ENCODE measurements around the gene SP6. TPM values are rescaled to one million over a fixed set of nuclear protein-coding genes. Genes with fewer than 3 reads are reported as not detected.

The SP6 gene
- total RNA-seq, 1 donor from 2014 or later = 30.7 TPM

GRCh38 chr17:47815106-47815918 is 35.7 kb downstream of the SP6 start:
- H3K4me1 Mint-ChIP-seq (ENCODE audit: unreplicated experiment) = peaks cover 2% of the 10 kb centered on the region
- DNase-seq (ENCODE audit: low spot score) = no peak
- H3K4me3 Mint-ChIP-seq (ENCODE audit: unreplicated experiment) = no peak overlapping the region
- no peak overlapping the region for H3K27ac Mint-ChIP-seq (ENCODE audit: unreplicated experiment)
- H3K9me3 Mint-ChIP-seq (ENCODE audit: unreplicated experiment) = no peaks in the 10 kb centered on the region
- H3K27me3 Mint-ChIP-seq (ENCODE audit: unreplicated experiment) = peaks cover 14% of the 10 kb centered on the region
- TF ChIP-seq, protein P1, sequence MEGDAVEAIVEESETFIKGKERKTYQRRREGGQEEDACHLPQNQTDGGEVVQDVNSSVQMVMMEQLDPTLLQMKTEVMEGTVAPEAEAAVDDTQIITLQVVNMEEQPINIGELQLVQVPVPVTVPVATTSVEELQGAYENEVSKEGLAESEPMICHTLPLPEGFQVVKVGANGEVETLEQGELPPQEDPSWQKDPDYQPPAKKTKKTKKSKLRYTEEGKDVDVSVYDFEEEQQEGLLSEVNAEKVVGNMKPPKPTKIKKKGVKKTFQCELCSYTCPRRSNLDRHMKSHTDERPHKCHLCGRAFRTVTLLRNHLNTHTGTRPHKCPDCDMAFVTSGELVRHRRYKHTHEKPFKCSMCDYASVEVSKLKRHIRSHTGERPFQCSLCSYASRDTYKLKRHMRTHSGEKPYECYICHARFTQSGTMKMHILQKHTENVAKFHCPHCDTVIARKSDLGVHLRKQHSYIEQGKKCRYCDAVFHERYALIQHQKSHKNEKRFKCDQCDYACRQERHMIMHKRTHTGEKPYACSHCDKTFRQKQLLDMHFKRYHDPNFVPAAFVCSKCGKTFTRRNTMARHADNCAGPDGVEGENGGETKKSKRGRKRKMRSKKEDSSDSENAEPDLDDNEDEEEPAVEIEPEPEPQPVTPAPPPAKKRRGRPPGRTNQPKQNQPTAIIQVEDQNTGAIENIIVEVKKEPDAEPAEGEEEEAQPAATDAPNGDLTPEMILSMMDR (IDR thresholded peaks at IDR 0.05; ENCODE audit: unreplicated experiment) = no peak
- H3K36me3 Mint-ChIP-seq (ENCODE audit: low read depth, unreplicated experiment) = peaks cover 43% of the 10 kb centered on the region

GRCh38 chr17:47813512-47814031 is 37.4 kb downstream of the SP6 start:
- TF ChIP-seq, protein P1 (IDR thresholded peaks at IDR 0.05; ENCODE audit: unreplicated experiment) = no peak
- Mint-ChIP-seq H3K36me3 (ENCODE audit: low read depth, unreplicated experiment) (peaks cover 57% of the 10 kb centered on the region), H3K4me1 (ENCODE audit: unreplicated experiment) (peaks cover 2% of the 10 kb centered on the region), H3K27me3 (ENCODE audit: unreplicated experiment) (peaks cover 14% of the 10 kb centered on the region), H3K4me3 (ENCODE audit: unreplicated experiment) (no peak overlapping the region), H3K9me3 (ENCODE audit: unreplicated experiment) (no peaks in the 10 kb centered on the region), H3K27ac (ENCODE audit: unreplicated experiment) (no peak overlapping the region)
- no peak for DNase-seq (ENCODE audit: low spot score)

DNA sequence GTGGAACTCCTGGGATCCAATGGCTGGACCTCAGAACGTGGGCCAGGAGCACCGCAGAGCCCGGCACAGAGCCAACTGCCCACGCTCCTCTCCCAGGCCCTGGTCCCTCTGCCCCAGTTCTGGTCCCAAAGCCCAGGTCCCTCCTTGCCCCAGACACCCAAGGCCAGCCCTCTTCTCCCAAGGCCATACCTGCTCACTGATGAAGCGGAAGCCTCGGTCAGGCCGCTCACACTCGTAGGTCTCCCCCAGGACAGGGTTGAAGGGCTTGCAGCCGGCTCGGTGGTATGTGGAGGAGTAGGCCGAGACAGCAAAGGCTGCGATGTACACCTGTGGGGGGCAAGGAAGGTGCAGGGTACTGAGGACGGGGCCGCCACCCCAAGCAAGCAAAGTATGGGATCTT is 37.9 kb downstream of the SP6 start:
- H3K4me1 Mint-ChIP-seq (ENCODE audit: unreplicated experiment) = peaks cover 2% of the 10 kb centered on the region

DNA sequence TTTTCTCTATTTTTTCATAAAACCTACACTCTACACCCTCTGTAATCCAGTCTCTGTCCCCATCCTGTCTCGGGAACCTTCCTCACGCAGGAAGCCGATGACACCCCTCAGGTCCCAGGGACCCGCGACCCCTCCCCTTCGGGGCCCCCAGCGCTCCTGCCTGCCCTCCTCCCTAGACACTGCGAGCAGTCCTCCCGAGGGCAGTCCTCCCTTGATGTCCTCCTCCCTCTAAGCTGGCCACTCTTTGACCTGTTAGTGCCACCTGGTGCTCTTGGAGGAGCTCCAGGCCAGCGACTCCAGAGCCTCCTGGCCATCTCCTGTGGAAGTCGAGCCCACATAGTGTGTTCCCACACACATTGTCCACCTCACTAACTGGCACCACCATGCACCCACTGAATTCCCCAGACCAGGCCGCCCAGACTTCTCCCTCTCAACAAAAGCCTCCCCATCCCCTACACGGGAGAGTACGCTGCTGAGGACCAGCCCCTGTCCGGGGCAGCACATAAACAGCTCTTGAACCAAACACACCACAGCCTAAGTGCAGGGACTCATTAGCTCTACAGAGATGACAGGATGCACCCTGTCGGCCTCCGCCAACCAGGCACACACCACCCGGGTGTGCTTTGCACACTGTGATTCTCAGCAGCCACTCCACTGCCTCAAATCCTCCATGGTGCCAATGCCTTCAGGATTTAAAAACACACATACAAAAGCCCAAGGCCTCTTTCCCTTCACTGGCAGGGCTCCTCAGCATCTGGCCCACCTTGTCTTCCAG is 38.6 kb downstream of the SP6 start:
- Mint-ChIP-seq H3K27me3 (ENCODE audit: unreplicated experiment) (peaks cover 17% of the 10 kb centered on the region), H3K27ac (ENCODE audit: unreplicated experiment) (no peak overlapping the region), H3K4me3 (ENCODE audit: unreplicated experiment) (peak overlapping the region; percentile 56), H3K4me1 (ENCODE audit: unreplicated experiment) (peaks cover 2% of the 10 kb centered on the region), H3K36me3 (ENCODE audit: low read depth, unreplicated experiment) (peaks cover 60% of the 10 kb centered on the region), H3K9me3 (ENCODE audit: unreplicated experiment) (no peaks in the 10 kb centered on the region)
- TF ChIP-seq, protein P1 (IDR thresholded peaks at IDR 0.05; ENCODE audit: unreplicated experiment) = no peak
- no peak for DNase-seq (ENCODE audit: low spot score)

More for the DNA sequence above, 37.9 kb downstream of the SP6 start:
- TF ChIP-seq, protein P1 (IDR thresholded peaks at IDR 0.05; ENCODE audit: unreplicated experiment) = no peak
- H3K36me3 Mint-ChIP-seq (ENCODE audit: low read depth, unreplicated experiment) = peaks cover 61% of the 10 kb centered on the region
- H3K27me3 Mint-ChIP-seq (ENCODE audit: unreplicated experiment) = peaks cover 14% of the 10 kb centered on the region
- H3K9me3 Mint-ChIP-seq (ENCODE audit: unreplicated experiment) = no peaks in the 10 kb centered on the region
- no peak overlapping the region for H3K4me3 Mint-ChIP-seq (ENCODE audit: unreplicated experiment)
- H3K27ac Mint-ChIP-seq (ENCODE audit: unreplicated experiment) = no peak overlapping the region
- no peak for DNase-seq (ENCODE audit: low spot score)
